GM18498 (cell line): ENCODE measurements around the gene NOCT.
"Not testable (repeated sequence)": the region's sequence is repeated elsewhere in the genome, so short reads cannot be mapped to it uniquely, and the experiment has no call there.

ENCODE experiments used
- ATAC-seq: cut with Tn5 transposase; IDR thresholded peaks from one replicate; pipeline ENCODE4 v1.9.1; 2021; ENCODE audit warnings: mild to moderate bottlenecking, moderate library complexity; ENCODE audit not compliant: unreplicated experiment

The NOCT gene

DNA sequence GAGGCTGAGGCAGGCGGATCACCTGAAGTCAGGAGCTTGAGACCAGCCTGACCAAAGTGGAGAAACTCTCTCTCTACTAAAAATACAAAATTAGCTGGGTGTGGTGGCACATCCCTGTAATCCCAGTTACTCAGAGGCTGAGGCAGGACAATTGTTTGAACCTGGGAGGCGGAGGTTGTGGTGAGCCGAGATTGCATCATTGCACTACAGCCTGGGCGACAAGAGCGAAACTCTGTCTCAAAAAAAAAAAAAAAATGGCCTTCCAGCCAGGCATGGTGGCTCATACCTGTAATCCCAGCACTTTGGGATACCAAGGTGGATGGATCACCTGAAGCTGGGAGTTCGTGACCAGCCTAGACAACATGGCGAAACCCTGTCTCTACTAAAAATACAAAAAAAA is 7.3 kb upstream of the NOCT start:
- ATAC-seq = not testable (repeated sequence)

DNA sequence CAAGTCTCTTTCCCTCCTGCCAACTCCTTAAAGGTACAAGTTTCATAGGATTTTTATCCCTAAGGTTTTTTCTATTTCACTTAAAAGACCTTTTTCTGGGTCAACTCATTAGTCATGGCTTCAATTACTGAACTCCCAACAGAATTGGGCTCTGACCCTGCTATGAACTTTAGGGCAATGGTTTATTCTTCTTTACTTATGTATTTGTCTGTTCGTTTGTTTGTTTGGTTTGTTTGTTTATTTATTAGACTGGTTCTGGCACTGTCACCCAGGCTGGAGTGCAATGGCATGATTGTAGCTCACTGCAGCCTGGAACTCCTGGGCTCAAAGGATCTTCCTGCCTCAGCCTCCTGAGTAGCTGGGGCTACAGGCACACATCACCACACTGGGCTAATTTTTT is 5.9 kb upstream of the NOCT start:
- no peak for ATAC-seq

DNA sequence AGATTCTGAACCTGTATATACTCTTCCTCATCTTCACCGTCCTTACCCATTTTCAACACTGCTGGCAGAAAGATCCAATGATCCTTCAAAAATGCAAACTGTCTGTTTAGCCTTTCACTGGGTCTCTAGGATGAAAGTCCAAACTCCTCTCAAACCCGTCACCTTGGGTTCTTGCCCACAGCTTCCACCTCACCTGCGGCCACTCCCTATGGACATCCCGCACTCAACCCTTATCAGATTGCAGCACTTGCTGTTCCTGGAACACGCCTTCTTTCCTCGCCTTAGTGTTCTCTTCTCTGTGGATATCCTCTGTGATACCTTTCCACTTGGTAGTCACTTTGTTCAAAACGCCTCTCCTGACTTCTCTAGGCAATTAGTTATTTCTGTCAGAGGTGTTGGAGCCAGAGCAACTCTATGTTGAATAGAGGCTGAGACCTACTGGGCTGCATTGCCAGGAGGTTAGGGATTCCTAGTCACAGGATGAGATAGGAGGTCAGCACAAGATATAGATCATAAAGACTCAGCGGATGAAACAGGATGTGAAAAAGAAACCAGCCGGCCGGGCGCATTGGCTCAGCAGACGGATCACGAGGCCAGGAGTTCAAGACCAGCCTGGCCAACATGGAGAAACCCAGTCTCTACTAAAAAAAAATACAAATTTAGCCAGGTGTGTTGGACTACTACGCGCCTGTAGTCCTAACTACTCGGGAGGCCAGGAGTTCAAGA is 4.2 kb upstream of the NOCT start:
- ATAC-seq = no peak

DNA sequence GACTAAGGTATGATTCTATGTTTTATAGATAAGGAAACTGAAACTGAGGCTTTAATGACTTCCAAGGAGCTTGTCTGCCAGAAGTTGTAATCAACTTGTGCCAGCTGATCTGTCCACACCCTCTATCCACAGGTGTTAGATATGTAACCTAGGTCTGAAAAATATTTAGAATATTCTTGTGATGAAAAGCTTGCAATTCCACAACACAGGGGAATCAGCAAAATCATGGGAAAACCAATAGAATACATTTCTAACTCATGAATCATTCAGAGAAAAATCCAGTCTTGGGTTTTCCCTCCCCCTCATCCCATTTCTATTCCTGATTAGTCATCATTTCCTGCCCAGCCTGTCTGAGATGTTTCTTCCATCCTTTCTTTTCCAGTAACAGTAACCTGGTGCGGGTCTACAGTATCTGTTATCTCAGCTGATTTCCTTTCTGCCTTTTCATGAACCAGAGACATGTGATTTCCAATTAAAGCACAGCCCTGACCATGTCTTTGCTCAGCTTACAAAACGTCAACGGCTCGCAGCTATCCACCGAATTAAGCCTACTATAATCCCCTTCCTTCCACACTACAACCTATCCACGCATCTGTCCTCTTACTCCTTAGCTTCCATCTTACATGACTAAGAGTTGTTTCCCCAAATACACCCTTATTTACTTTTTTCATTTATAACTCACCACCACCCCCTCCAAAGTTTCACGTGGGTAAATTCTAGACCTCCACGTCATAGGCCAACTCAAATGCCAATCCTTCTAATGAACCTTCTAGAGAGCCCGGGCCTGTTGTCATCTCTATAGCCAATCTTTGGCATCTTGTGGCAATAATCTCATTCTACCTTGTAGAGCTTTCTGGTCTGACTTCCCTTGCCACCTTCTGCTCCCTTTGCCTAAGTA is 961 bp upstream of the NOCT start:
- ATAC-seq = peak; percentile 7

DNA sequence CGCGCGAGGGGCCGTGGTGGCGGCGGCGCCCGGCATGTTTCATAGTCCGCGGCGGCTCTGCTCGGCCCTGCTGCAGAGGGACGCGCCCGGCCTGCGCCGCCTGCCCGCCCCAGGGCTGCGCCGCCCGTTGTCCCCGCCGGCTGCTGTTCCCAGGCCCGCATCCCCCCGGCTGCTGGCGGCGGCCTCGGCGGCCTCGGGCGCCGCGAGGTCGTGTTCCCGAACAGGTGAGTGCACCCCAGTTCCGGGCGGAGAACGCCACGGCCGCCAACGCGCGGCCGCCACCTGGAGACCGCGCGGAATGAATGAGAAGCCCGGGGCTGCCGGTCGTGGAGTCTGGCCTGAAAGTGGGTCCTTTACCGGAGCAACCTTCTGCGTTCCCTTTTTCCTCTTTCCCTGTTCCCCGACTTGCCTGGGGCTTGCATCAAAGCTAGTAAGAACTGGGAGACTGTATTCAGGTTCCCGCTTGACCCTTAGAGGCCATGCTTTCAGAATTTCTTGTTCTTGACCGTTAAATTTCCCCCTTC is 429 bp downstream of the NOCT start:
- ATAC-seq = peak; percentile 50

DNA sequence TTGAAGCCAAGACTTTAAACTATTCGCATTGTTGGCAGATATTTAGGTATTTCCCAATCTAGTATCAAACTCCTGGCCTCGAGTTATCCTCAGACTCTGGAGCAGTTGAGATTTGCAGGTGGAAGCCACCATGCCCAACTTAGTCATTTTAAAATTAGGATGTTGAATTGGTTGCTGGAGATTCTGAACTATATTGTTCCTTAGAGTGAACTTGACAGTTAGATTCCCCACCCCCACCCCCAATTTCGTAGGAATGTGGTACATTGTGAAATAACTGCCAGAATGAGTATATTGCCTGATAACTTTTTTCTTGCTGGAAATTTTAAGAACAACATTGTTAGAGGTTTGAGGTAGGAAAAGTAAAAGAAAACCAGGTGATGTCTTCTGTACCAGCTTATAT is 2.3 kb downstream of the NOCT start:
- ATAC-seq = no peak

DNA sequence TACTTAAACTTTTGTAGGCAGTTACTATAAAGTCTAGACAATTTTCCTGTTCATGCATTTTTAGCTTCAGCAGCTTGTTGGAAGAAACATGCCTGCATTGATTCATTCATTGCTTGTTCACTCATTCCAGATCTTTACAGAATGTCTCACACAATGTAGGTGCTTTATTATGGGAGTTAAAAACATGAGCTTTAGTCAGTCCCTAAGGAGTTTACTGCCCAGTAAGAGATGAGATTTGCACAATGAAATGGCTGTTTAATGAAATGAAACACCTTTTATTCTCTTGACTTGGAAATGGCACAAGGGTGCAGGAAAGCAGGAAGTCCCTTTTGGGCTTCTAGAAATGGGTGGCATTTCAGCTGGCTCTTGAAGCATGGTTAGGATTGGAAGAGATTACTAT is 2.9 kb downstream of the NOCT start:
- no peak for ATAC-seq

DNA sequence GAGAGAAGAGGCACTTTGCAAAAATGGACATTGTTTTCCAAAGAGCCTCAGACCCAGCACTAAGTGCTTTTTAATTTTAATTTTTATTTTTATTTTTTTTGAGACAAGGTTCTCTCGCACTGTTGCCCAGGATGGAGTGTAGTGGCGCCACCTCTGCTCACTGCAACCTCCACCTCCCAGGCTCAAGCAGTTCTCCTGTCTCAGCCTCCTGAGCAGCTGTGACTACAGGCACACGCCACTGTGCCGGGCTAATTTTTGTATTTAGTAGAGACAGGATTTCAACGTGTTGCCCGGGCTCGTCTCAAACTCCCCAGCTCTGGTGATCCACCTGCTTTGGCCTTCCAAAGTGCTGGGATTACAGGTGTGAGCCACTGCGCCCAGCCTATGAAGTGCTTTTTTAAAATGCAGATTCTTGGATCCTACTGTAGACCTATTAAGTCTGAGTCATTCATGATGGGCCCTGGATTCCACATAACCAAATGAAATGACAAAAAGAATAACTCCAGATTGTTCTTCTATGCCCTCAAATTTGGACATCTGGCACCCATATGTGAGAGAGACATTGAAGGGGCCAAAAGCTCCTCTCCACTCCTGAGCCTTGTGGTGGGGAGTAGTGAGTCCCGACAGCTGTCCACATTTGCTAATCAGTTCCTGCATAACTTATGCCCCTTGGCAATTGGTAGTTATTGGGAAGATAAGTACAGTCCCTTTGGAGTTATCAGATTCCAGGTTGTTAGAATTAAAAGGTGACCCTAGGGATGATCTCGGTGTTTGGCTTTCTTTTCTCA is 3.6 kb downstream of the NOCT start:
- no peak for ATAC-seq

DNA sequence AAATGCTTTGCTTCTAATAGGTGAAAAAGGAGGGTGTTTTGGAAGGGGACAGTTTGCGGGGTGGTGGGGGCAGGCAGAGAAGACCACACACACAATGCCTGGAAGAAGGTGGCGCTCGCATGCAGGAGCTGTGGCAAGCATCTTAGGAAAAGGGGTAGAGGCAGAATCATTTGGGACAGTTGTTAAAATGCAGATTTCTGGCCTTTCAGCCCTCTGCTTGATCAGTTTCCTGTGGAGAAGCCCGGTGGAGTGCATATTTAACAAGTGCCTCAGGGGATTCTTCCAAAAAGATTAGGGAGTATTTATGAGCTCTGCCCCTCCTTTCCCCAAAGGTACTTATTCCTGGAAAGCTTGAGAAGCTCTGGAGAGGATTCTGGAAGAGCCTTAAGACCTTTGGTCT is 4.8 kb downstream of the NOCT start:
- ATAC-seq = no peak

DNA sequence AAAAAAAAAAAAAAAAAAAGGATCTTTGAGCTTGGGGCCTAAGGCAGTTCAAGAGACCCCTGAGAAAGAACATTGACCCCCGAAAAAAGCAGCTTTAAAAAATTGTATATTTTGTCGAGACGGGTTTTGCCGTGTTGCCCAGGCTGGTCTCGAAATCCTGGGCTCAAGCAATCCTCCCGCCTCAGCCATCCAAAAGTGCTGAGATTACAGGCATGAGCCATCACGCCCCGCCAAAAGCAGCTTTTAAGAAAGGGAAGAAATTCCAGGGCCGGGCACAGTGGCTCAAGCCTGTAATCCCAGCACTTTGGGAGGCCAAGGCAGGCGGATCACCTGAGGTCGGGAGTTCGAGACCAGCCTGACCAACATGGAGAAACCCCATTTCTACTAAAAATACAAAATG is 5.5 kb downstream of the NOCT start:
- not testable (repeated sequence) for ATAC-seq

DNA sequence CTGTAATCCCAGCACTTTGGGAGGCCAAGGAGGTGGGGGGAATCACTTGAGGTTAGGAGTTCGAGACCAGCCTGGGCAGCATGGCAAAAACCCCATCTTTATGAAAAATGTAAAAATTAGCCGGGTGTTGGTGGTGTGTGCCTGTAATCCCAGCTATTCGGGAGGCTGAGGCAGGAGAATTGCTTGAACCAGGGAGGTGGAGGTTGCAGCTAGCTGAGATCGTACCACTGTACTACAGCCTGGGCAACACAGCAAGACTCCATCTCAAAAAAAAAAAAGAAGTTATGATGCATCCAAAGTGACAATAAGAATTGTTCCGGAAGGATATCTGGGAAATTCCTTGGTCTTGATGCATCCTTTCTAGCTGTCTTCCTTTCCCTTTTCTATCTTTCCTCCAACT is 7.3 kb downstream of the NOCT start:
- ATAC-seq = no peak

DNA sequence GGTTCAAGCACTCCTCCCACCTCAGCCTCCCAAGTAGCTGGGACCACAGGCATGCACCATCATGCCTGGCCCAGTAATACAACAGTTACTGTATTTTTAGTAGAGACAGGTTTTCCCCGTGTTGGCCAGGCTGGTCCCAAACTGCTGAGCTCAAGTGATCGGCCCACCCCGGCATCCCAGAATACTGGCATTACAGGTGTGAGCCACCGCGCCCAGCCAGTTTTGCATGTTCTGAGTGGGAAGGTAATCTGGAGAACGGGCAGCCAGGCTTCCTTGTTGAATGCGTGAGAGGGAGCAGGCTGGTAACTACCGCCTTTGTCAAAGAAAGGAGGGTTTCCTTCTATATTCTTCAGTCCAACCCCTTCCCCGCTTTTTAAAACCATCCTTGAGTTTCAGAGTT is 9.1 kb downstream of the NOCT start:
- ATAC-seq = no peak

DNA sequence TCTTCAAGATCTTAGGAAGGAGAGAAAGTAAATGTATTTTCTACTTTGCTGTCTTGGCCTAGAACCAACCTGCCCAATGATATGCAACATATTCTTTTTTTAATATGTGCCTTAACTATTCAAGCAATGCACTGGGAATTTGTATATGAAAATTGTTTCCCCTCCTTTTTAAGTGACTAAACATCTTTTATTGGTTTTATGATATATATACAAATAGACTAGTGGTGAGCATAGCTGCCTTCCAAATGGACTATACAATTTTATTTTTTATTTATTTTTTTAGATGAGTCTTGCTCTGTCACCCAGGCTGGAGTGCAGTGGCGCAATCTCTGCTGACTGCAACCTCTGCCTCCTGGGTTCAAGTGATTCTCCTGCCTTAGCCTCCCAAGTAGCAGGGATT is 10.3 kb downstream of the NOCT start:
- ATAC-seq = no peak

DNA sequence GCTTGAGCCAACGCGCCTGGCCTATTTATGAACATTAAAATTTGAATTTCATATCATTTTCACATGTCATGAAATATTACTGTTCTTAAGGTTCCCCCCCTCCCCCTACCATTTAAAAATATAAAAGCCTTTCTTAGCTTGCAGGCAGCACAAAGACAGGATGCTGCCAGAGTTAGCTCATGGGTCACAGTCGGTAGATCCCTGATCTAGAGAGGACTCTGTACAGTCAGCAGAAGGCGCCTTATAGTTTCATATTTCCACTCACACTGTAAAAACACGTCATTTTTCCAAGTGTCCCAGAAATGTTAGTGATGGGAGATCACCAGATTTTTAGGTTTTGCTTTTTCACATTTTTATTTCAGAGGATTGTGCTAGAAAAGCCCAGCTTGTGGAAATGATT is 12.2 kb downstream of the NOCT start:
- no peak for ATAC-seq

DNA sequence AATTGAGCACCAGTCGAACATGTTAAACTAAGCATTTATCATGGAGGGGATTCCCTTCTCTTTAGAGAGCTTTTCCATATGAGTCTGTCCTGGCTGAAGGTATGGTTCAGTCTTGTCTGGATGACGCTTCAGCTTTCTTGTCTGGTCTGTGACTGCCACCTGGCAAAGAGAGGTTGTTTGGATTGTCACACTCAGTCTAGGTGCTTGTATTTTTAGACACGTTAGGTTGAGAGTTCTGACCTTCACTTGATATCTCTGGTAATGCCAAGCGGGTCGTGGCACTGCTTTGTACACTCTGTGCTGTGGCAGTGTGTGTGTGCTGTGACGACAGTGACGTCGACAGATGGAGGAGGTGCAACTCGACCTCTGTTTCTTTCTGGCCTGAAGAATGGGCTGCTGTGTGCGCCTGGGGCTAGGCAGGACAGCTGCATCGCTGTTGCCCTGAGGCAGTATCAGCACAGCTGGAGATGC is 12.6 kb downstream of the NOCT start:
- ATAC-seq = no peak

DNA sequence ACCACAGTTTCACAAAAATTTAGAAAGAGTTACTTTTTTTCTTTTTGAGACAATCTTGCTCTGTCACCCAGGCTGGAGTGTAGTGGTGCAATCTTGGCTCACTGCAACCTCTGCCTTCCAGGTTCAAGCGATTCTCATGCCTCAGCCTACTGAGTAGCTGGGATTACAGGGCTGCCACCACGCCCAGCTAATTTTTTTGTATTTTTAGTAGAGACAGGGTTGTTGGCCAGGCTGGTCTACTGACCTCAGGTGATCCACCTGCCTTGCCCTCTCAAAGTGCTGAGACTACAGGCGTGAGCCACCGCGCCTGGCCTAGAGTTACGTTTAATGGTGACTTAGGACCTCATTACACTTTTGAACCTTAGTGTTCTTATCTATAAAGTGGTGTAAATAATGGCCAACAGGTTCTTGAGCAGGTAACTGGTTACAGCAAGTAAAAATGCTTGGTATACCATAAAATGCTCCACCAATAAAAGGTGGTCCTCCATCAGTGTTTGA is 14.3 kb downstream of the NOCT start:
- ATAC-seq = not testable (repeated sequence)

DNA sequence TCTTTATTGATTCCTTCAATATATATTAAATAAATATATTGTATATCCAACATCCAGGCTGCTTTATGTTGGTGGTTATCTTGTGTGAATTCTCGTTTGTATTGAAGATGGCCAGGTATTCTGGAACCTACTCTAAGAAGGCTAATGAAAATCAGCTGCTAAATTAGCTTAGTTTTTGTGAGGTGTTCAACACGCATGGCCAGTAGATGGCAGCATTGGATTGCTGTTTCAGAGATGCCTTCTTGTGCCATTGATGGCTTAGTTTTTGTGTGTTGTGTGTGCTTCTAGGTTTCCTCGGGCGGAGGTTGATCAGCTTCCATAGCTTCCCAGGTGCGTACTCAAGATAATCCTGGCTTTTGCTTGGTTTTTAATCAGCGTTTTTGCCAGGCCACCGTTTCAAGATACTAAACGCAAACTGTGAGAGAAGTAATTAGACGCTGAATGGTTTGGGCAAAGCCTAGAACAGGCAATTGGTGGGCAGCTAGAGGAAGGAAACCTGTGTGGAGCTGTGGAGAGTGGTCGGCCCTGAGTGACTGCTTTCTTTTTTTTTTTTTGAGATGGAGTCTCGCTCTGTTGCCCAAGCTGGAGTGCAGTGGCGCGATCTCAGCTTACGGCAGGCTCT is 15.1 kb downstream of the NOCT start:
- peak; percentile 79 for ATAC-seq

DNA sequence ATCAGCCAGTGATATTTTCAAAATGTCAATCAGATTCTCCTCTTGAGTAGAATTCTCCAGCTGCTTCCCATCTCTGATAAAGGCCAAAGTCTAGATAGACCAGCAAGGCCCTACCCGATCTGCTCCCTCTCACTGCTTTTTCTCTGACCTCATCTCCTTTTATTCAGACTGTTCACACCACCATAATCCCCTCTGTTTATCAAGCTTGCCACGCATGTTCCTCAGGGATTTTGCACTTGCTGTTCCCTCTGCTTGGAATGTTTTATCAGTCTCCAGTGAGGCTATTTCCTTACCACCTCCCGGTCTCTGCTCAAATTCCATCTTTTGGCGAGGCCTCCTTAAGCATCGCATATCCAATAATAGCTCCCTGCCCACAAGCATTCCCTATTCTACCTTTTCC is 20.1 kb downstream of the NOCT start:
- no peak for ATAC-seq

DNA sequence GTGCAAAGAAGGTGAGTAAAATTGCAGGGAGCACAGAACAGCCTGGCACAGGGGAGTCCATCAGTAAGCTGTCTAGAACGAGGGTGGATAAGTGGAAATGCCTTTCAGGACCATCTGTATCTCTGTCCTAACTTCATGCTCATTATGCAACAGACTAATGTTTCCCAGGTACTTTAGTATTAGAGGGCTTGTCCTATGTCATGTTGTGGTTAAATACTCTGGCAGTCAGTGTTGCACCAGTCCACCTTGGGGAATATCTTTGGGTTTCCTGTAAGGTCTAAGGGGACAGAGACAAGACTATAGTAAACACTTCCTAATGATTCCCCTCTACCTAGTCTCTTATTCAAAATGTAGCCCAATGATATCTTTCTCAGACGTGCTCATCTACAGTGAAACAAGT is 21.3 kb downstream of the NOCT start:
- no peak for ATAC-seq

DNA sequence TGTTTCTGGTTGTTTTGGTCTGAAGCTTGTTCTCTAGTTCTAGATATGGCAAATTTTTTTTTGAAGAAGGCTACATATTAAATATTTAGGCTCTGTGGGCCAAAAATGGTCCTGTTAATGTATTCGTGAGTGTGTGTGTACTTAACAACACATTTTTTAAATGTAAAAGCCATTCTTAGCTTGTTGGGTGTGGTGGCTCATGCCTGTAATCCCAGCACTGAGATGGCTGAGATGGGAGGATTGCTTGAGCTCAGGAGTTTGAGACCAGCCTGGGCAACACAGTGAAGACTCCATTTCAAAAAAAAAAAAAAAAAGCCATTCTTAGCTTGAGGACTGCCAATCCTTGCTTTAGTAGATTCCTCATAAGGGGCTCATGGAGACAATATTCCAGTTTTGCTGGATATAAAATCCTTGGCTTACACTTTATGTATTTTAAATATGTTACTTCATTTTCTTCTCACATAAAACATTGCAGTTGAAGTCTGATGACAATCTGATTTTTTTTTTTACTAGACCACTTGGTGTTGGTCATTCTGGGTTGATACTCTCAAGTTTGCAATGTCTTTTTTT is 23.4 kb downstream of the NOCT start:
- ATAC-seq = no peak
